IPS-18c (cell line): Measurements from ENCODE around the gene MTCH1.
"Not testable (repeated sequence)": the region's sequence is repeated elsewhere in the genome, so short reads cannot be mapped to it uniquely, and the experiment has no call there.

Experiments
- H3K4me3 ChIP-seq: 2 replicates; pipeline ENCODE4 v1.7.0; 2013; ENCODE audit warnings: low read depth, mild to moderate bottlenecking, low read length, moderate library complexity; ENCODE audit not compliant: insufficient read depth
- H3K9me3 ChIP-seq: one replicate; pipeline ENCODE4 v1.6.1; 2013; ENCODE audit warnings: mild to moderate bottlenecking, low read length, moderate library complexity; ENCODE audit not compliant: control insufficient read depth, insufficient read depth

Gene MTCH1

GRCh38 chr6:36947570-36948351 lies 38.2 kb downstream of the MTCH1 start:
- Histone ChIP-seq H3K9me3 (no peaks in the 10 kb centered on the region), H3K4me3 (no peak overlapping the region)

- H3K4me3 ChIP-seq = no peak overlapping the region
- no peaks in the 10 kb centered on the region for H3K9me3 ChIP-seq
Observed at GRCh38 chr6:36946526-36946925, 39.5 kb downstream of the MTCH1 start.

- peaks cover 3% of the 10 kb centered on the region for H3K9me3 ChIP-seq
- no peak overlapping the region for H3K4me3 ChIP-seq
Observed at GRCh38 chr6:36945301-36945700, 40.7 kb downstream of the MTCH1 start.

- Histone ChIP-seq H3K4me3 (no peak overlapping the region), H3K9me3 (peaks cover 3% of the 10 kb centered on the region)
Observed at GRCh38 chr6:36944650-36945049, 41.3 kb downstream of the MTCH1 start.

- not testable (repeated sequence) for H3K4me3 ChIP-seq, H3K9me3 ChIP-seq
Observed at GRCh38 chr6:36942329-36942728, 43.7 kb downstream of the MTCH1 start.

GRCh38 chr6:36941561-36941960 lies 44.4 kb downstream of the MTCH1 start:
- H3K9me3 ChIP-seq, H3K4me3 ChIP-seq: not testable (repeated sequence)

- Histone ChIP-seq H3K4me3 (no peak overlapping the region), H3K9me3 (peaks cover 3% of the 10 kb centered on the region)
Observed at GRCh38 chr6:36940027-36940426, 46.0 kb downstream of the MTCH1 start.

- H3K9me3 ChIP-seq, H3K4me3 ChIP-seq: not testable (repeated sequence)
Observed at GRCh38 chr6:36939005-36939404, 47.0 kb downstream of the MTCH1 start.

GRCh38 chr6:36938536-36938935 lies 47.5 kb downstream of the MTCH1 start:
- Histone ChIP-seq H3K4me3 (no peak overlapping the region), H3K9me3 (peaks cover 3% of the 10 kb centered on the region)

- H3K9me3 ChIP-seq = peaks cover 3% of the 10 kb centered on the region
- no peak overlapping the region for H3K4me3 ChIP-seq
Observed at GRCh38 chr6:36937896-36938295, 48.1 kb downstream of the MTCH1 start.

GRCh38 chr6:36936824-36937223 lies 49.2 kb downstream of the MTCH1 start:
- H3K4me3 ChIP-seq = no peak overlapping the region
- peaks cover 3% of the 10 kb centered on the region for H3K9me3 ChIP-seq

GRCh38 chr6:36934901-36935300 lies 51.1 kb downstream of the MTCH1 start:
- no peak overlapping the region for H3K4me3 ChIP-seq
- peaks cover 3% of the 10 kb centered on the region for H3K9me3 ChIP-seq

- H3K9me3 ChIP-seq = peaks cover 3% of the 10 kb centered on the region
Observed at GRCh38 chr6:36933519-36933918, 52.5 kb downstream of the MTCH1 start.

GRCh38 chr6:36933102-36933501 lies 52.9 kb downstream of the MTCH1 start:
- Histone ChIP-seq H3K9me3 (peaks cover 3% of the 10 kb centered on the region), H3K4me3 (no peak overlapping the region)

More at GRCh38 chr6:36933519-36933918, 52.5 kb downstream of the MTCH1 start:
- no peak overlapping the region for H3K4me3 ChIP-seq

- Histone ChIP-seq H3K4me3 (no peak overlapping the region), H3K9me3 (peaks cover 3% of the 10 kb centered on the region)
Observed at GRCh38 chr6:36930483-36930882, 55.5 kb downstream of the MTCH1 start.

GRCh38 chr6:36929607-36930006 lies 56.4 kb downstream of the MTCH1 start:
- Histone ChIP-seq H3K9me3 (peaks cover 3% of the 10 kb centered on the region), H3K4me3 (no peak overlapping the region)

GRCh38 chr6:36929152-36929551 lies 56.8 kb downstream of the MTCH1 start:
- H3K9me3 ChIP-seq = peaks cover 3% of the 10 kb centered on the region
- H3K4me3 ChIP-seq = no peak overlapping the region

- Histone ChIP-seq H3K9me3 (peaks cover 3% of the 10 kb centered on the region), H3K4me3 (no peak overlapping the region)
Observed at GRCh38 chr6:36928547-36928918, 57.5 kb downstream of the MTCH1 start.
